Activated T-helper 1 cell treated with Interleukin-2 at 50 U/mL for 16 hours (primary cell): ENCODE results near the gene CHID1.

ENCODE experiments used
- DNase-seq: peaks from one replicate; pipeline ENCODE4 v3.0.0-alpha.2; 2020; ENCODE audit warnings: low read depth

The CHID1 gene

GRCh38 chr11:834371-835316, 76.0 kb downstream of the CHID1 start:
- no peak for DNase-seq

DNA sequence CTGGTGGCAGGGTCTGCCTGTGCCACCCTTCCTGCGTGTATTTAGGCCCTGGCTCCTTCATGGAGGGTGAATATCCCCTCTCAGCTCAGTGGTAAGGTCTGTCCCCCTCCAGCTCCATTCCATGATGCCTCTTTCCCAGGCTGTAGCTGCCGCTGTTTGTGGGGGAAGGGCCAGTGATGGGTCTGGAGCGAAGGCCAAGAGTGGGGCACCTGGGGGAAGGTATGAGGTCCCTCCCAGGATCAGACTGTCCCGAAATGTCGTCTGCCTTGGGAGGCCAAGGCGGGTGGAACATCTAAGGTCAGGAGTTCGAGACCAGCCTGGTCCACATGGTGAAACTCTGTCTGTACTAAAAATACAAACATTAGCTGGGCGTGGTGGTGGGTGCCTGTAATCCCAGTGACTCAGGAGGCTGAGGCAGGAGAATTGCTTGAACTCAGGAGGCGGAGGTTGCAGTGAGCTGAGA, 76.7 kb downstream of the CHID1 start:
- DNase-seq = no peak

- no peak for DNase-seq
Measured at GRCh38 chr11:833114-833791, 77.4 kb downstream of the CHID1 start.

DNA sequence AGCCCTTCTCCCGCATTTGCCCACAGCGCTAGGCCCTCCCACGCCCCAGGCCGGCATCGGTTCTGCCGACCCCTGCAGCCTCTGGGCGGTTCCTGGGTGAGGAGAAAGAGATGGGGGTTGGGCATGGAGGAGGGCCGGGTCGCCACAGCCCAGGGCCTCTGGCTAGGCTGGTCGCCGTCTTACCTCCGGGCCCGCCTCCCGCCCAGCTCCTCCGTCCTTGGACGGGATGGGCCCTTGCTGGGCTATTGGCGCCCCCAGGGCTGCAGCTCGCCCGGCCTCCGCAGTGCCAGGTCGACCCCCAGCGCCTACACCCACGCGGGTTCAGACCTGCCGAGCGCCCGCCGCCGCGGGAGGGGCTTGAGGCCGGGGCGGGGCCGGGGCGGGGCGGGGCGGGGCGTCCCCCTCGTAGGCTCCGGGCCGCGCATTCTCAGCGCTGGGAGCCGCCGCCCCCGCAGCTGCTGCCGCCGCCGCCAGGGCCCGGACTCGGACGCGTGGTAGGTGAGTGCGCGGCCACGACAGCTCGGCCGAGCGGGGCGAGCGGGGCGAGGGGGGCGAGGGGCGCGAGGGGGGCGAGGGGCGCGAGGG, 78.0 kb downstream of the CHID1 start, which contains the start of gene CD151:
CD151 (plus strand) TSS at position 424 of the 585 bp plus-strand sequence. CDS start 3,118 bp downstream, outside the sequence.
- DNase-seq = no peak

GRCh38 chr11:831961-832528, 78.6 kb downstream of the CHID1 start:
- DNase-seq = no peak

GRCh38 chr11:831118-831864, 79.3 kb downstream of the CHID1 start:
- no peak for DNase-seq

GRCh38 chr11:830295-831117, 80.1 kb downstream of the CHID1 start:
- DNase-seq = no peak

GRCh38 chr11:829847-830294, 80.7 kb downstream of the CHID1 start:
- DNase-seq = no peak

DNA sequence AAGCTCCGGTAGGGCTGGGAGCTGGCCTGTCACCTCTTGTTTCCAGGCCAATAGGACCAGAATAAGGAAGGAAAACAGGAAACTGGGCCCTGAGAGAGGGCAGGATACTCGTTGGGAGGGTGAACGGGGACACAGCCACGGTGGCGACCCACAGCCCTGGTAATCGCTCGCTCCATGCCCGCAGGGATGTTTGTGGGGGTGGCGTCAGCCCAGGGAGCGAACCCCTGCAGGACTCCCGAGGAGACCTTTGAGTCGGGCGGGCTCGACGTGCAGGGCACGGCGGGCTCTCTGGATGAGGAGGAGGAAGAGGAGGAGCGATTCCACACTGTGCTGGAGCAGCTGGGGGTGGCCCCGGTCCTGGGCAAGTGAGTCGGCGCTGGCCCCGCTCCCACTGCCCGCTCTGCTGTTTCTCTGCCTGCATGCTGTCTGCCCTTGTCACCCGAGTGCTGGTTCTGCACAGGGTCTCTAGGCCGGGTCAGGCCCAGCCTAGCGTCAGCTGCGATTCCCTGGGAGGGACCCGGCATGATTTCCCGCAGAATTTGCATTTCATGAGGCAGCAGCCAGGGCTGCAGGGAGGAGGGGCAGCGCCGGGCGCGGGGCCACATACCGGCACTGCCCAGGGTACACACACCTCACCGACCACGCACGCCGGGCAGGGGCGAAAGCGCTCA, 81.3 kb downstream of the CHID1 start:
- no peak for DNase-seq

- no peak for DNase-seq
Measured at GRCh38 chr11:828506-829175, 82.0 kb downstream of the CHID1 start.

DNA sequence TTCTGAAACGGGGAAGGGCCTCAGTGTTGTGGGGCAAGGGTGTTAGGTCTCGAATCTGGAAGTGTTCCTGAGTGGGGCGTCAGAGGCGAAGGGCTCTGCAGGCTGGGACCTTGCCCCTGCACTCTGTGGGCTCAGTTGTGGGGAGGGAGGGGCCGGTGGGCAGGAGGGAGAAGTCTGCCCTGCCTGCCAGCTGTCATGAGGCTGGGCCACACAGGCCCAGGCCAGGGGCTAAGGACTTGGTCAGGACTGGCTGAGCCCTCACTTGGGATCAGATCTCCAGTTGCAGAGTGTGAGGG, 82.8 kb downstream of the CHID1 start, which contains the start of gene CRACR2B:
CRACR2B (plus strand) TSS at position 23 of the 296 bp plus-strand sequence. CDS start 689 bp downstream, outside the sequence.
- no peak for DNase-seq

DNA sequence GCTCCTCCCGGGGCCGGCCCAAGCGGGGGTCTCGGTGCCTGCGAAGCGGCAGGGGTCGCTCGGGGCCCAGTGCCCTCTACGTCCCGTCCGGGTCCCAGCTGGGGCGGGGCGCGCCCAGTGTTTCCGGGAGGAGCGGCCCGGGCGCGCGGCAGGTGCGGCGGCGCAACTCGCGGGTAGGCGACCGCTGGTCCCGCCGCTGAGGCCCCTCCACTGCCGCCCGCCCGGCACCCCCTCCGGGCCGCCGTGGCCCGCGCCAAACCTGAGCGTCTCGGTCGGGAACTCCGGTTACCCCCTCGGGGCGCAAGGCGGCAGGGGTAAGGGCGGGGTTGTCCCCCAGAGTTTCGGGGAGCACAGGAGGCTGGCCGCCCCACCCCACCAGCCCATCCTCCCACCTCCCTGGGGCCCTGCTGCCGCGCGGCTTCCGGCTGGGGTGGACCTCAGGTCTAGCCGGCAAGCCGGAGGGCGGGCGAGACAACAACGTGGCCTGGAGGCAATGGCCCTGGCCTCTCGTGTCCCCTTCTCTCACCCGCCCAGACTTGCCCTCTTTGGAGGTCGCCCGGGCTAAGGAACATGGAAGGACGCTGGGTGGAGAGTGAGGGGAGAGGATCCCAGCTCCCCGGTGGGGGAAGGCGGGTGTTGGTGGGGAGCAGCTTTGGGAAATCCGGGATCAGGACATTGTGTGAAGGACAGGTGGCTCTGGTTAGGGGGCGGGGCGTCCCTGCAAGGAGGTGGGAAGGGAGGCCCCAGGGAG, 83.3 kb downstream of the CHID1 start:
- no peak for DNase-seq

- DNase-seq = no peak
Measured at GRCh38 chr11:826836-827145, 83.8 kb downstream of the CHID1 start.

- no peak for DNase-seq
Measured at GRCh38 chr11:826227-826621, 84.4 kb downstream of the CHID1 start.

DNA sequence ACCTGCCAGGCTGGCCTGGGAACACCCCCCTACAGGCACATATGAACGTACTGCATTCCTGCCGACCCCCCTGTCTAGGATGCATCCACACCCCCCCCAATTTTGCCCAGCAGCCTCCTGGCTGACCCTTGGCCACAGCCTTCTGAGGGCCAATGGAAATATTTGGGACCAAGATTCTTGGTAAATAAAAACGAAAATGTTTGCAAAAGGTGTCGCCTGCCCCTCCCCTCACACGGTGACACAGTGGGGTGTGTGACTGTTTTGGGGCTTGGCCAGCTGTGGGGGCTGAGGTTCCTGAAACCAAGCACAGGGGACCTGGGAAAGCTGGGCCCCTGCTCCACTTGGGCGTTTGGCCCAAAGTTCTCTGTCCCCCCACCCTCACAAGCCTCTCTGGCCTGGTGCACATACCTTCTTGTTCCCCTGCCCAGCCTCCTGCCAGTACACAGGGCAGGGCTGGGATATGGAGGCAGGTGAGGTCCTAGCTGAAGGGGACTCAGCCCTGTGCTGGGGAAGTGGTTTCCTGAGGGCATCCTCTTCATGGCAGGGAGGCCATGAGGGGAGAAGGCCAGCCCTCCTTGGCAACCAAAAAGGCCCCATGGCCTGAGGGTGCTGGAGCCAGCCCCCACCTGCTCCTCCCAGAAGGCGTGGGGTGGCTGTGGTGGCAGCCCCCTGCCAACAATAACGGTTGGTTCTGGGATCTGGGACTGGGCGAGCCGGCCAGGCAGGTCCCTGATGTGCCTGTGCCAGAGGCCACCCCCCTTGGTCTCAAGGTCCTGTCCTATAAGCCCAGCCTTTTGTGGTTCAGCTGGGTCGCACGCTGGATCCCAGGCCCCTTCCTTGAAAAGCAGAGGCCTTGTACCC, 85.0 kb downstream of the CHID1 start:
- DNase-seq = no peak

DNA sequence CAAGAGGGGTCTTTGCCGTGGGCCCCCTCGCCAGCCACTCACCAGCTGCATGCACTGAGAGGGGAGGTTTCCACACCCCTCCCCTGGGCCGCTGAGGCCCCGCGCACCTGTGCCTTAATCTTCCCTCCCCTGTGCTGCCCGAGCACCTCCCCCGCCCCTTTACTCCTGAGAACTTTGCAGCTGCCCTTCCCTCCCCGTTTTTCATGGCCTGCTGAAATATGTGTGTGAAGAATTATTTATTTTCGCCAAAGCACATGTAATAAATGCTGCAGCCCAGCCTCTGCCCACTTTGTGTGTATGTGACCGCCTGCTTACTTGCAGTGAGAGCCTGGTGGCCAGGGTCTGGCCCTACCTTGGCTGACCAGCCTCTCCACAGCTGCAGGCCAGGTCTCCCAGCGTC, 85.7 kb downstream of the CHID1 start:
- DNase-seq = no peak

DNA sequence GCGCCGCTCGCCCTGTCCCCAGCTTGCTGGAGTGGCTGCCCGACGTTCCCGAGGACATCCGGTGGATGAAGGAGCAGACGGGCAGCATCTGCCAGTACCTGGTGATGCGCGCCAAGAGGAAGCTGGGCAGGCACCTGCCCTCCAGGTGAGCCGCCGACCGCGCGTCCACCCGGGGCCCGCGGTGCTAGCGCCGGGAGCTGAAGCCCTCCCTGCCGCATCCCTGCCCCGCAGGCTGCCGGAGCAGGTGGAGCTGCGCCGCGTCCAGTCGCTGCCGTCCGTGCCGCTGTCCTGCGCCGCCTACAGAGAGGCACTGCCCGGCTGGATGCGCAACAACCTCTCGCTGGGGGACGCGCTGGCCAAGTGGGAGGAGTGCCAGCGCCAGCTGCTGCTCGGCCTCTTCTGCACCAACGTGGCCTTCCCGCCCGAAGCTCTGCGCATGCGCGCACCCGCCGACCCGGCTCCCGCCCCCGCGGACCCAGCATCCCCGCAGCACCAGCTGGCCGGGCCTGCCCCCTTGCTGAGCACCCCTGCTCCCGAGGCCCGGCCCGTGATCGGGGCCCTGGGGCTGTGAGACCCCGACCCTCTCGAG, 86.2 kb downstream of the CHID1 start:
- no peak for DNase-seq
